Measurements from ENCODE around the gene NFYA. TPM values are rescaled to one million over a fixed set of nuclear protein-coding genes. Genes with fewer than 3 reads are reported as not detected.

NFYA gene
- total and polyA plus RNA-seq, 2 of the 13 experiments (the other 11 are each of a cell fraction or from before 2014, with no cell fraction given), result 16.0 to 22.9 TPM

DNA sequence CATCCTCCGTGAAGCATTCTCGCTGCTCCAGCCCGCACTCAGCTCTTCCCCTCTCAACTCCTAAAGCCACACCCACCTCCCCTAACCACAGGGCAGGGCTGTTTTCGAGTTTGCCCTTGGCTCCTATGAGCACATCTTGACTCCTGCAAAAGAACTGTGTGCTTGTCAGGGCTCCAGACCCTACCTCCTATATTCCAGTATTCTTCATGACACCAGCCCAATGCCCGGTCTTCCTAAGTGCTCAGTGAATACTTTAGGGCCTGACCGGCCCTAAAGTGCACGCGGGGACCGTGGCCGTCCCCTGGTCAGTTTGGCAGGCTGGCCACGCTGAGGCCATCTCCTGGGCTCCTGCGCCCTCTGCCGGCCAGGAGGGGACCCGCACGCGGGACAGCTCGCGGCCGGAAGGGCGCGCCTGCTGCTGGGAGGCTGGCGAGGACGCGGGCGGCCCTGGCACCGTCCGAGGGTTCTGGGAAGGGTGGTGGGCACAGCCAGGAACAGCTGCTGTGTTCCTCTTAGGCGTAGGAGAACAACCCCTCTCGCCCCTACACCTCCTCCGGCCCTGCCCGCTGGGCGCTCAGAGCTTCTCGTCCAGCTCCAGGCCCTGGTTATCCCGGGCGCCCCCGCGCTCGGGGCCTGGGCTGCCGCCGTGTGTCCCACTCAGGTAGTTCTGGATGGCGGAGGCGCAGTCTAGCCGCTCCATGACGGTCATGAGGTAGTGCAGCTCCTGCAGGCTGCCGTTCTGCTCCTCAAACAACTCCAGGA lies 44.8 kb upstream of the NFYA start (continued):
- TF ChIP-seq, protein P1, sequence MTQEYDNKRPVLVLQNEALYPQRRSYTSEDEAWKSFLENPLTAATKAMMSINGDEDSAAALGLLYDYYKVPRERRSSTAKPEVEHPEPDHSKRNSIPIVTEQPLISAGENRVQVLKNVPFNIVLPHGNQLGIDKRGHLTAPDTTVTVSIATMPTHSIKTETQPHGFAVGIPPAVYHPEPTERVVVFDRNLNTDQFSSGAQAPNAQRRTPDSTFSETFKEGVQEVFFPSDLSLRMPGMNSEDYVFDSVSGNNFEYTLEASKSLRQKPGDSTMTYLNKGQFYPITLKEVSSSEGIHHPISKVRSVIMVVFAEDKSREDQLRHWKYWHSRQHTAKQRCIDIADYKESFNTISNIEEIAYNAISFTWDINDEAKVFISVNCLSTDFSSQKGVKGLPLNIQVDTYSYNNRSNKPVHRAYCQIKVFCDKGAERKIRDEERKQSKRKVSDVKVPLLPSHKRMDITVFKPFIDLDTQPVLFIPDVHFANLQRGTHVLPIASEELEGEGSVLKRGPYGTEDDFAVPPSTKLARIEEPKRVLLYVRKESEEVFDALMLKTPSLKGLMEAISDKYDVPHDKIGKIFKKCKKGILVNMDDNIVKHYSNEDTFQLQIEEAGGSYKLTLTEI (CRISPR knock-in tag; conservative IDR thresholded peaks at IDR 0.05), result no peak
- peak; percentile 59 for TF ChIP-seq PHF8 (CRISPR knock-in tag; IDR thresholded peaks at IDR 0.05)
- peak; percentile 23 for TF ChIP-seq ZNF407 (CRISPR knock-in tag; IDR thresholded peaks at IDR 0.05; ENCODE audit: not compliant biosample characterization)
- TF ChIP-seq KDM5B (CRISPR knock-in tag; IDR thresholded peaks at IDR 0.05; ENCODE audit: borderline replicate concordance), result peak; percentile 84
- TF ChIP-seq HES4 (CRISPR knock-in tag; IDR thresholded peaks at IDR 0.05; ENCODE audit: borderline replicate concordance), result no peak
- no peak for TF ChIP-seq ZNF569 (CRISPR knock-in tag; IDR thresholded peaks at IDR 0.05; ENCODE audit: borderline replicate concordance)
- no peak for TF ChIP-seq ZNF30 (CRISPR knock-in tag; IDR thresholded peaks at IDR 0.05)
- no peak for TF ChIP-seq CCDC6 (CRISPR knock-in tag; IDR thresholded peaks at IDR 0.05)
- TF ChIP-seq HDAC2 (CRISPR knock-in tag; IDR thresholded peaks at IDR 0.05), result peak; percentile 41; the same call in 1 of the 2 replicates
- no peak for TF ChIP-seq ZBTB7B (CRISPR knock-in tag; IDR thresholded peaks at IDR 0.05)
- TF ChIP-seq, protein P2, sequence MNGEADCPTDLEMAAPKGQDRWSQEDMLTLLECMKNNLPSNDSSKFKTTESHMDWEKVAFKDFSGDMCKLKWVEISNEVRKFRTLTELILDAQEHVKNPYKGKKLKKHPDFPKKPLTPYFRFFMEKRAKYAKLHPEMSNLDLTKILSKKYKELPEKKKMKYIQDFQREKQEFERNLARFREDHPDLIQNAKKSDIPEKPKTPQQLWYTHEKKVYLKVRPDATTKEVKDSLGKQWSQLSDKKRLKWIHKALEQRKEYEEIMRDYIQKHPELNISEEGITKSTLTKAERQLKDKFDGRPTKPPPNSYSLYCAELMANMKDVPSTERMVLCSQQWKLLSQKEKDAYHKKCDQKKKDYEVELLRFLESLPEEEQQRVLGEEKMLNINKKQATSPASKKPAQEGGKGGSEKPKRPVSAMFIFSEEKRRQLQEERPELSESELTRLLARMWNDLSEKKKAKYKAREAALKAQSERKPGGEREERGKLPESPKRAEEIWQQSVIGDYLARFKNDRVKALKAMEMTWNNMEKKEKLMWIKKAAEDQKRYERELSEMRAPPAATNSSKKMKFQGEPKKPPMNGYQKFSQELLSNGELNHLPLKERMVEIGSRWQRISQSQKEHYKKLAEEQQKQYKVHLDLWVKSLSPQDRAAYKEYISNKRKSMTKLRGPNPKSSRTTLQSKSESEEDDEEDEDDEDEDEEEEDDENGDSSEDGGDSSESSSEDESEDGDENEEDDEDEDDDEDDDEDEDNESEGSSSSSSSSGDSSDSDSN (CRISPR knock-in tag; IDR thresholded peaks at IDR 0.05), result peak; percentile 64; the same call in 1 of the 2 replicates
- no peak; the same call in 1 of the 2 replicates for TF ChIP-seq ZNF878 (CRISPR knock-in tag; IDR thresholded peaks at IDR 0.05)
- 0 out of 2 replicates have a peak, but pooled peaks have one; percentile 51 for TF ChIP-seq DNMT3B (CRISPR knock-in tag; conservative IDR thresholded peaks at IDR 0.05)
- TF ChIP-seq ZBTB21 (CRISPR knock-in tag; IDR thresholded peaks at IDR 0.05), result no peak
- no peak for TF ChIP-seq ZSCAN5A (CRISPR knock-in tag; IDR thresholded peaks at IDR 0.05; ENCODE audit: borderline replicate concordance)
